ENCODE results near the gene CELF5. TPM values are rescaled to one million over a fixed set of nuclear protein-coding genes. Genes with fewer than 3 reads are reported as not detected.

CELF5 gene
- total RNA-seq, 2 donors from 2014 or later = 0.42 to 0.59 TPM

GRCh38 chr19:3192228-3192635, 32.2 kb upstream of the CELF5 start:
- intact Hi-C loops (cut with DNase I) = no loop called here
- H3K36me3 ChIP-seq = no peaks in the 10 kb centered on the region

GRCh38 chr19:3192684-3193083, 31.8 kb upstream of the CELF5 start:
- Histone ChIP-seq H3K27ac (no peak overlapping the region), H3K4me3 (no peak overlapping the region), H3K27me3 (no peaks in the 10 kb centered on the region), H3K9ac (ENCODE audit: low read depth in 2 of 2, low read length in 2 of 2) (no peak overlapping the region), H3K9me3 (no peaks in the 10 kb centered on the region), H3K36me3 (no peaks in the 10 kb centered on the region), H3K4me1 (peaks cover 19% of the 10 kb centered on the region)
- no peak for DNase-seq
- intact Hi-C loops (cut with DNase I) = no loop called here
- TF ChIP-seq, protein P1, sequence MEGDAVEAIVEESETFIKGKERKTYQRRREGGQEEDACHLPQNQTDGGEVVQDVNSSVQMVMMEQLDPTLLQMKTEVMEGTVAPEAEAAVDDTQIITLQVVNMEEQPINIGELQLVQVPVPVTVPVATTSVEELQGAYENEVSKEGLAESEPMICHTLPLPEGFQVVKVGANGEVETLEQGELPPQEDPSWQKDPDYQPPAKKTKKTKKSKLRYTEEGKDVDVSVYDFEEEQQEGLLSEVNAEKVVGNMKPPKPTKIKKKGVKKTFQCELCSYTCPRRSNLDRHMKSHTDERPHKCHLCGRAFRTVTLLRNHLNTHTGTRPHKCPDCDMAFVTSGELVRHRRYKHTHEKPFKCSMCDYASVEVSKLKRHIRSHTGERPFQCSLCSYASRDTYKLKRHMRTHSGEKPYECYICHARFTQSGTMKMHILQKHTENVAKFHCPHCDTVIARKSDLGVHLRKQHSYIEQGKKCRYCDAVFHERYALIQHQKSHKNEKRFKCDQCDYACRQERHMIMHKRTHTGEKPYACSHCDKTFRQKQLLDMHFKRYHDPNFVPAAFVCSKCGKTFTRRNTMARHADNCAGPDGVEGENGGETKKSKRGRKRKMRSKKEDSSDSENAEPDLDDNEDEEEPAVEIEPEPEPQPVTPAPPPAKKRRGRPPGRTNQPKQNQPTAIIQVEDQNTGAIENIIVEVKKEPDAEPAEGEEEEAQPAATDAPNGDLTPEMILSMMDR (IDR thresholded peaks at IDR 0.05) = no peak

More at GRCh38 chr19:3192228-3192635, 32.2 kb upstream of the CELF5 start:
- Histone ChIP-seq H3K9me3 (no peaks in the 10 kb centered on the region), H3K4me1 (peaks cover 21% of the 10 kb centered on the region), H3K27me3 (no peaks in the 10 kb centered on the region), H3K9ac (ENCODE audit: low read depth in 2 of 2, low read length in 2 of 2) (no peak overlapping the region), H3K27ac (no peak overlapping the region), H3K4me3 (no peak overlapping the region)
- TF ChIP-seq, protein P1 (IDR thresholded peaks at IDR 0.05) = no peak
- DNase-seq = no peak

GRCh38 chr19:3193256-3194105, 31.0 kb upstream of the CELF5 start:
- intact Hi-C loops (cut with DNase I) = no loop called here
- DNase-seq = no peak
- TF ChIP-seq, protein P1 (IDR thresholded peaks at IDR 0.05) = no peak
- no peaks in the 10 kb centered on the region for H3K9me3 ChIP-seq
- H3K36me3 ChIP-seq = no peaks in the 10 kb centered on the region
- peaks cover 11% of the 10 kb centered on the region for H3K4me1 ChIP-seq
- no peak overlapping the region for H3K4me3 ChIP-seq
- H3K27ac ChIP-seq = no peak overlapping the region
- no peak overlapping the region for H3K9ac ChIP-seq (ENCODE audit: low read depth in 2 of 2, low read length in 2 of 2)
- no peaks in the 10 kb centered on the region for H3K27me3 ChIP-seq

DNA sequence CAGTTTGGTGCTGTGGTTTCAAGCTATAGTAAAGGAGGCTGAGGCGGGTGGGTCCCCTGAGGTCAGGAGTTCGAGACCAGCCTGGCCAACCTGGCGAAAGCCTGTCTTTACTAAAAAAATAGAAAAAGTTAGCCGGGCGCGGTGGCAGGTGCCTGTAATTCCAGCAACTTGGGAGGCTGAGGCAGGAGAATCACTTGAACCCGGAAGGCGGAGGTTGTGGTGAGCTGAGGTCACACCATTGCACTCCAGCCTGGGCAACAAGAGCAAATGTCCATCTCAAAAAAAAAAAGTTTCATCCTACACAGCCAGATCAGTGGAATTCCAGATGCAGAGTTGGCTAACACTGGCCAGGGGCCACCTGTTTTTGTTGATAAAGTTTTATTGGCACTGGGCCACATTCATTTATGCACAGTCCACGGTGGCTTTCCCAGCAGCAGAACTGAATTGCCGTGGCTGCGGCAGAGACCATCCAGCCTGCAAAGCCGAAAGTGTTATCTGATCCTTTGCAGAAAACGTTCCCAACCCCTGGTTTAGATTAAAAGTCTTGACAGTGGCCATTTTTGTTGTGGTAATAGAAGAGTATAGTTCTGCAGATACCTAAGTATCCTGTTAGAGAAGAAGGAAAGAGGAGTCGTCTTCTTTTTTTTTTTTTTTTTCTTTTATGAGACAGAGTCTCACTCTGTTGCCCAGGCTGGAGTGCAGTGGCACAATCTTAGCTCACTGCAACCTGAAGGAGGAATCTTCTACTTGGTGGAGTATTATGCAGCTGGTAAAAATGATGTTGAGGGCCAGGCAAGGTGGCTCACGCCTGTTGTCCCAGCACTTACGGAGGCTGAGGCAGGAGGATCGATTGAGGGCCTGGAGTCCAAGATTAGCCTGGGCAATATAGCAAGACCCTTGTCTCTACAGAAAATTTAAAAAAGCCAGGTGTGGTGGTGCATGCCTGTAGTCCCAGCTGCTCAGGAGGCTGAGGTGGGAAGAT, 30.1 kb upstream of the CELF5 start:
- H3K36me3 ChIP-seq = no peaks in the 10 kb centered on the region
- H3K9me3 ChIP-seq = no peaks in the 10 kb centered on the region
- TF ChIP-seq, protein P1 (IDR thresholded peaks at IDR 0.05) = no peak
- peaks cover 4% of the 10 kb centered on the region for H3K4me1 ChIP-seq
- H3K9ac ChIP-seq (ENCODE audit: low read depth in 2 of 2, low read length in 2 of 2) = no peak overlapping the region
- no peak overlapping the region for H3K27ac ChIP-seq
- H3K27me3 ChIP-seq = no peaks in the 10 kb centered on the region
- no peak for DNase-seq
- intact Hi-C loops (cut with DNase I) = no loop called here
- no peak overlapping the region for H3K4me3 ChIP-seq

Data from colonic mucosa (tissue), 4 donors.